ENCODE data around the gene TEDC1.
A peak's percentile ranks its signal among the peaks of the same experiment; 100 is the strongest.

The TEDC1 gene

DNA sequence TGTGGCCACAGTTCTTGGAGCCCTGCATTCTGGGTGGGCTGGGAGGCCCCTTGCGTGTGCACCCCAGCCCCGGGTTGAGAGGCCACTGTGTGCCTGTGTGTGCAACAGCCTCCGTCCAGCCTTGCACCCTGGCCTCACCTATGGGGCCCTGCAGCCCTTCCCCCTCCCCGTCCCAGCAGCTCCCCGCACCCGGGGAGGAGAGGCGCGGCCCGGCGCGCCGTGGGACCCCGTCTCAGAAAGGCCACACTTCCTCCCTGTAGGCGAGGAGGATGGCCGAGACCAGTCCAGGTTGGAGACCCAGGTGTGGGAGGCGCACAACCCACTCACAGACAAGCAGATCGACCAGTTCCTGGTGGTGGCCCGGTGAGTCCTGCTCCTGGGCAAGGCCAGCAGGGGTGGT is 33.0 kb upstream of the TEDC1 start:
- DNase-seq, result no peak

DNA sequence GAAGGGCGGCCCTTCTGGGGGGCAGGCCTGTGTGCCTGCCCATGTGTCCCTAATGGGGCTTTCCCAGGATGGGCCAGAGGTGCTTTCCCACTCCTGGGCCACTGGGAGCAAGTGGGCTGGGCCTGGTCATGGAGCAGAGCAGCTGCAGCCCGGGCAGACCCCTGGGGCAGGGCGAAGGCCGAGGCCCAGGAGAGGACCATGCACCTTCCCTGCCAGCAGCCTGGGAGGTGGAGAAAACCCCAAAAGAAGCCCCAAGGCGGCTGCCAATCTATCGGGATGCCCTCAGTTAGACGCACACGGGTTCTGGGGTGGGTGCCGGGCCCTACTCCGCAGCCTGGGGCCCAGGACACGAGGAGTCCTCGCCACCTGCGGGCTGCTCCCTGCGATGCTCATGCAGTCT is 32.5 kb upstream of the TEDC1 start:
- no peak for DNase-seq

DNA sequence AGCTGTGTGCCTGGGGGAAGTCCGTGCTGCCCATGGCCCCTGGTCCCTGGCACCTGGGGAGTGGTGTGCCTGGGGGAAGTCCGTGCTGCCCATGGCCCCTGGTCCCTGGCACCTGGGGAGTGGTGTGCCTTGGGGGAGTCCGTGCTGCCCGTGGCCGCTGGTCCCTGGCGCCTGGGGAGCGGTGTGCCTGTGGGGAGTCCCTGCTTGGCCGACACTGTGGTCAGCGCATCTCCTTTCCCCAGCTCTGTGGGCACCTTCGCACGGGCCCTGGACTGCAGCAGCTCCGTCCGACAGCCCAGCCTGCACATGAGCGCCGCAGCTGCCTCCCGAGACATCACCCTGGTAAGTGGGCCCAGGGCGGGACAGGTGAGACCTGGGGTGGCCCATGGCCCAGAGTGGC is 30.9 kb upstream of the TEDC1 start:
- DNase-seq, result no peak

DNA sequence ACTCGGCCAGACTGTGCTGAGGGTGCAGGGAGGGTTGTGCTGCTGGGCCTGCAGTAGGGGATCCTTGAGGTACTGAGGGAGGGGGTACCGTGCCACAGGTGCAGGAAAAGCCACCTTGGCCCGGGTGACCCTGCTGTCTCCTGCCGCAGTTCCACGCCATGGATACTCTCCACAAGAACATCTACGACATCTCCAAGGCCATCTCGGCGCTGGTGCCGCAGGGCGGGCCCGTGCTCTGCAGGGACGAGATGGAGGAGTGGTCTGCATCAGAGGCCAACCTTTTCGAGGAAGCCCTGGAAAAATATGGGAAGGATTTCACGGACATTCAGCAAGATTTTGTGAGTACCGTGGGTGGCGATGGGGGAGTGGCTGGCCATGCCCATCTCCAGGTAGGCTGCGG is 30.4 kb upstream of the TEDC1 start:
- no peak for DNase-seq

DNA sequence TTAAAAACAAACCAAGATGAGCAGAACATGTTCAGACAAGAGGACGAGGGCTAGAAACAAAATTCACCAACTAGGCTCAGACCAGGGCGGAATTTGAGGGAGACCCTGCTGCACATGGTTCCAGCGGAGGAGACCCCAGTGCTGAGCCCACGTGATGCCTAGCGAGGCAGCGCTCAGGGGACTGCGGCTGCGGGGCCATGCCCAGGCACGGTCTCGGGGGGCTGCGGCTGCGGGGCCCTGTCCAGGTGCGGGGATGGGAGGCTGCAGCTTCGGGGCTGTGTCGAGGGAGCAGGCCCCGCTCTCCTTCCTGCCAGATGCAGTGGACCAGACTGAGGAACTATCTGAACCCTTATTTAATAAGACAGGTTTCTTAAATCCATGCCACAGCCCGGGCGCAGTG is 29.1 kb upstream of the TEDC1 start:
- no peak for DNase-seq

DNA sequence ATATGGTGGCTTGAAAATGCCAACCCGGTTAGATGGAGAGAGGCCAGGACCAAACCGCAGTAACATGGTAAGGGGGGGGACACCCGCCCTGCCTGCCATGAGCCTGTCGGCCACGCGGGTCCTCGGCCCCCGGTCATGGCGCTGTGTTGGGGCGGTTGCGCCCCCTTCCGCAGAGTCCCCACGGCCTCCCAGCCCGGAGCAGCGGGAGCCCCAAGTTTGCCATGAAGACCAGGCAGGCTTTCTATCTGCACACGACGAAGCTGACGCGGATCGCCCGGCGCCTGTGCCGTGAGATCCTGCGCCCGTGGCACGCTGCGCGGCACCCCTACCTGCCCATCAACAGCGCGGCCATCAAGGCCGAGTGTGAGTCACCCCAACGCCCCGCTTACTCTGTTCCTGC is 26.5 kb upstream of the TEDC1 start:
- DNase-seq, result no peak

DNA sequence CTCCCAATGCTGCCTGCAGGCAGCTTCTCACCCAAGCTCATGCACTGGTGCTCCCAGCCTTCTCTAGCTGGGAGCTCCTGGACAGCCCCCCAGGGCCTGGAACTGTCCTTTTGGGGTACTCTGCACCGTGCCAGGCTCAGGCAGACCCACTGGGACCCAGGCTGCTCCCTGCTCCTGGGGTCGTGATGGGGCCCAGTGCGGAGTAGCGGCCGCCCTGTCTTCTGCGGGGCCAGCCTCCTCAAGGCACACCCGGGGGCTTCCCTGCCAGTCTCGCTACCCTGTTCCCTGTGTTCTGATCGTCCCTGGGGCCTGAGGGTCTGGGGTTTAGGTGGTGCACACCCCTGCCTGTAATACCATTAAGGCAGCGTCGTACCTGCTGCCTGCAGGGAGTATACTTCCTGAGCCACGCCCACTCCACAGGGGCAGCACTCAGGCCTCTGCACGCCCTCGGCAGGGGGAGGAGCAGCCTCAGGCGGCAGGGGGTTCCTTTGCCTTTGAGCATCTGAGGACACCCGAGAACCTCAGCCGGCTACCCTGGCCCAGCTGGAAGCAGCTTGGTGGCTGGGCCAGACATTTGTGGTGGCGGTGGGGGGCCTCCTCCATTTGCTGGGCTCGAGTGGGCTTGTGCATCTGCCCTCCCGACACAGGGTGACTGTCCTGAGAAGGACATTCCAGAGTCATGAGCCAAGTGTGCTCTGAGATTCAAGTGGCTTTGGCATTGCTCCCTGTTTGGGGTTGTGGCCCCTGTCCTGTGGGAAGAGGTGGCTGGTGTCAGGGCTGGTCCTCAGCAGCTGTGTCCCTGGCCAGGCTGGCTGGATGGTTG is 25.6 kb upstream of the TEDC1 start:
- no peak for DNase-seq

DNA sequence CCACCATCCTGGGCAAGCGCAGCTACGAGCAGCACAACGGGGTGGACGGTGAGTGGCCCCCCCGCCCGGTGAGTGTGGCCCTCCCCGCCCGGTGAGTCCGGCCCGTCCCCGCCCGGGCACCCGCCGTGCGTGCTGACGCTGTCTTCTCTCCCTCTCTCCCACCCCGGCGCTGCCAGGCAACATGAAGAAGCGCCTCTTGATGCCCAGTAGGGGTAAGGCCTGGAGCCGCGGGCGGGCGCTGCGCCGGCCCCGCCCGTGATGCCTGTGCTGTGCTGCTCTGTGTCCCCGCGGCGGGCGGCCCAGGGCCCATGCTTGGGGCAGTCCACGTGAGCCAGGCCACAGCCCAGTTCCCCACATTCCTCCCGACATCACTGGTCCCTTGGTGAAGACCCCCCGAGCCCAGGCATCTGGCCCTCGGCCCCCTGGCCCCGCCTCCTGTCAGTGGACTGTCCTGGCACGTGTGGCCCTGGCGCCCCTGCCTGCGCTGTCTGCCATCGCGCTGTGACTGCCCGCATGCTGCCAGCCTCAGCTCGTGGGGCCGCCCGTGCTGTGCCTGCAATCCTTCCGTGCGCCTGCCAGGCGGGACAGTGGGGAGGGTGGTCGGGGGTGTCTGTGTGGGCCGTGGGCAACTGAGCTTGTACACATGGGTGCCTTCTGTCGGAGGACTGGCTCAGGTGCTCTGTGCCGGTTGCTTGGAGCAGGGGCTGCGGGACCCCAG is 24.4 kb upstream of the TEDC1 start:
- DNase-seq, result no peak

DNA sequence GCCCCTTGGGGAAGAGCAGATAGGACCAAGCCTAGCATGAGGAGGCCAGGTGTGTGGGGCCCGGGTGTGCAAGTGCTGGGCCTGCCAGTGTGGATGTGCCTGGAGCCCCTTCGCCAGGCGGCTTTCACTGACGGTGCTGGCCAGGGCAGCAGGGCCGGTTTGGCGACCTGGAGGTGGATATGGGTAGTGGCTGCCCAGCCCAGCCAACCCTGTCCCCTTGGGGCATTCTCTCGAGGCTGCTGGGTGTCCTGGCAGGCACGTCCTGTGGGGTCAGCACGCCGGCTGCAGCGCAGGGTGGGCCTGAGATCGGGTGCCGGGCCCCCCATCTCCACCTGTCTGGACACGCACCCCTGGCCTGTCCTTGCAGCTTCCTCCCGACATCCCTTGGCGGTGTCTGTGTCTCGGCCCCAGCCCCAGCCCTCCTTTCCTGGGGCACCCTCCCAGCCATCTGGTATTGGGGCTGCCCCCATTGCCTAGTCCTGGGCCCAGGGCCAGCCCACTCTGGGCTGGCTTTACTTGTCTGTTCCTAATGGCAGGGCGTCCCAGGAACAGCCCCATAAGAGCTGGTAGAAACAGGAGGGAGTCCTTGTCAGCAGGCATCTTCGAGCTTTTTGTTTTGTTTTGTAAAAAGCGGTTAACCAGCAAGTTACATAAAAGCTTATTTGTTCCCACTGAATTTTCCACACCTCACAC is 23.7 kb upstream of the TEDC1 start:
- no peak for DNase-seq

DNA sequence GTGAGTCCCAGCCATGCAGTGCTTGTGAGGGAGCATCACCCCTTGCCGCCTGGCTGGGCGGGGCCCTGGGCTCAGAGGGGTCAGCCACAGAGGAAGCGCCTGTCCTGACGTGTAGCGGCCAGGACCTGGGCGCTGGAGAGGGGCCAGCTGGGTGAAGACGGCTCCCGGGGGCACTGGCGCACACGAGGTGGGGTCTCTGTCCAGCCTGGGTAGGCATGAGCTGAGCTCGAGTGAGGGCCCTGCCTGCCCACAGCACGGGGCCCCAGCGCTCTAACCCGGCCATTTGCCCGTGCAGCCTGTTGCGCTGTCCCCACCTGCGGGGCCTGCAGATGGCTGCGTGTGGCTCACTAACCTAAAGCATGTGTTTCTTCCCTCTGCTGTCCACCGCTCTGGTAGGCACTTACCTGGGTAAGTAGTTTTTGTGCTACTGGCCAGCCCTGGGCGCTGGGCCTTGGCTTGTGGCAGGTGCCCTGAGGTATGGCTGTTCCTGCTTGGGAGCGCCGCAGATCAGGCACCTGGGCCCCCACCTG is 23.0 kb upstream of the TEDC1 start:
- DNase-seq, result no peak

DNA sequence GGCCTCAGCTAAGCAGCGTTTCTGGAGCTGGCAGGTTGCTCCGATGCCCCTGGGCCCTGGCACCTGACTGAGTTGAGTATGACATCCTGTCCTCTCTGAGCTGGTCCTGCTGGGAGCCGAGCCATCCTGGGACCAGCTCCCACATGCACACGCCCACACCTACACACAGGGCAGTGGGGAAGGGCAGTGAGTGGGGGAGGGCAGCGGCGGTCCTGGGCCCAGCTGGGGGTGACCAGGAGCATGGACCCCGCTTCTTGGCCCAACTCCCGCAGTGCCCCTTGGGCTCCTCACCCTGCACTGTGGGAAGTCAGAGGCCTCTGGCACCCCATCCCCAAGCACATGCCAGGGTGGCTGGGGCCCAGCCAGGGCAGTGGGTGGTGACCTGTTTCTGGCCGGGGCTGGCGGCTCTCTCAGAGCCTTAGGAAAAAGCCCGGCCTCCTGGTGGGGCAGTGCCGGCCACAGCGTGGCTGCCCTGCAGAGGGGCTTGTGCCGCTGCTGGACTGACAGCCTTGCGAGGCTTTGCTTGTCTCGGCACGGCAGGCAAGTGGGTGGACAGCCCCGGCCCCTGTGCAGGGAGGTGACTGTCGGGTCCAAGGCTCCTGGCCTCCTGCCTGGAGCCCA is 22.3 kb upstream of the TEDC1 start:
- no peak for DNase-seq

DNA sequence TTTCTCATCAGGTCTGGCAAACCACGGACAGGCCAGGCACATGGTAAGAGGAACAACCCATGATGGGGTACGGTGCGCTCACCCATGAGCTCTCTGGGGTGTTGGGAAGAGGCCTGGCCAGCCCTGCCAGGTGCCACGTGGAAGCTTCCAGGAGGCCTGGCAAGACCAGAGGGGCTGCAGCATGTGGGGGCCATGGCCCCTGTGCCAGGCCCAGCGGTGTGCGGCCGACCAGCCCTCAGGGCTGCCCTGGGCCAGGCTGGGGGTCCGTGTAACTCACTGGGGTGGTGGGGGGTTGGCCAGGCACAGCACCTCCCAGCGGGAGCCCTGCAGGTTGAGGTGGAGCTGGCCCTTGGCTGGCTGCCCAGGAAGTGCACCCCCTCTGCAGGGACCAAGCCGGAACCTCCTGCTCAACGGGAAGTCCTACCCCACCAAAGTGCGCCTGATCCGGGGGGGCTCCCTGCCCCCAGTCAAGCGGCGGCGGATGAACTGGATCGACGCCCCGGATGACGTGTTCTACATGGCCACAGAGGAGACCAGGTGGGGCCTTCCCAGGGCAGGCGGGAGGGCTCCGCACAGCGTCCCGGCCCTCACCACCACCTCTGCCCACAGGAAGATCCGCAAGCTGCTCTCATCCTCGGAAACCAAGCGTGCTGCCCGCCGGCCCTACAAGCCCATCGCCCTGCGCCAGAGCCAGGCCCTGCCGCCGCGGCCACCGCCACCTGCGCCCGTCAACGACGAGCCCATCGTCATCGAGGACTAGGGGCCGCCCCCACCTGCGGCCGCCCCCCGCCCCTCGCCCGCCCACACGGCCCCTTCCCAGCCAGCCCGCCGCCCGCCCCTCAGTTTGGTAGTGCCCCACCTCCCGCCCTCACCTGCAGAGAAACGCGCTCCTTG is 21.3 kb upstream of the TEDC1 start:
- DNase-seq, result no peak

DNA sequence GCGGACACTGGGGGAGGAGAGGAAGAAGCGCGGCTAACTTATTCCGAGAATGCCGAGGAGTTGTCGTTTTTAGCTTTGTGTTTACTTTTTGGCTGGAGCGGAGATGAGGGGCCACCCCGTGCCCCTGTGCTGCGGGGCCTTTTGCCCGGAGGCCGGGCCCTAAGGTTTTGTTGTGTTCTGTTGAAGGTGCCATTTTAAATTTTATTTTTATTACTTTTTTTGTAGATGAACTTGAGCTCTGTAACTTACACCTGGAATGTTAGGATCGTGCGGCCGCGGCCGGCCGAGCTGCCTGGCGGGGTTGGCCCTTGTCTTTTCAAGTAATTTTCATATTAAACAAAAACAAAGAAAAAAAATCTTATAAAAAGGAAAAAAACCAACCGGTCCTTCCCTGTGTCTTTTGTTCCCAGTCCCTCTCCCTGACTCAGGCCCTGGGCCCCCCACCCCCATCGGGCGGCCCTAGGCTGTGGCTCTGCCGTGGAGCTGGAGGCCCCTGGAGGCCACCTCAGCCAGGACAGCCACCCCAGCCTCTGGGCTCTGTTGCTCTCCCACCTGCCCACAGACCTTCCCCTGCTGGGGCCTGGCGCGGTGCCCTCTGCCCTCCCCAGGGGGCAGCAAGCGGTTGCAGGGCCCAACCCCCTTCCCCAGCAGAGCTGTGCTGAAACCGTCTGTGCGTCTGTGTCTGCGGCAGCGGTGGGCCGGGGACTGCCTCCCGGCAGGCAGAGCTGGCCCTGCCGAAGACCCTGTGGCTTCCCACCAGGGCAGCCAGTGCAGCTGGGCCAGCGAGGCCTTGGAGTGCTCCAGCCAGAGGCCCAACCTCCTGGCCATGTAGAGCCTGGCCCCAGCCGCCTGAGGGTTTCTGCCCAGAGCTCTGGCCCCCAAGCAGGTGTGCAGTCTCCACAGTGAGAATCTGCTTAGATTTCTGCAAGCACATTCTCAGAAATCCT is 20.4 kb upstream of the TEDC1 start:
- no peak for DNase-seq

DNA sequence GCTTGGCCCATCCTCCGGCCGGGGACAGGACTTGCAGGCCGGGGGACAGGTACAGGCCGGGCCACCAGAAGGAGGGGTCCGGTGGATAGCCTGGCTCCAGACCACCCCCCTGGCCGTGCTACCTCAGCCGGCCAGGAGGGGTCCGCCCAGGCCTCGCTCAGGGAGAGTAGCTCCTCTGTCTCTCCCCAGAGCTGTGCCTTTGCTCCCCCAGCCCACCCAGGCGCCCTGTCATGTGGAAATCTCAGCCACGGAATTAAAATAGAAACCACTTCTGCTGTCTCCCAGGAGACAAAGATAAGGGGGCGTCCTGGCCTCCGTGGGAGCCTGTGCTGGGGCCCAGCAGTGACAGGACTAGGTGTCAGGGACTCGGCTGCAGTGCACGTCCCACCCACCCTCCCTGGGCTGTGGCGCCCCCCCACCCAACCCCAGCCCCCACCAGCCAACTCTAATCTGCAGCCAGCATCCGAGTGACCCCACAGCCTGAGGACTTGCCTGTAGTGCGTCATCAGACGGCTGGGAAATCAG is 19.7 kb upstream of the TEDC1 start:
- no peak for DNase-seq

DNA sequence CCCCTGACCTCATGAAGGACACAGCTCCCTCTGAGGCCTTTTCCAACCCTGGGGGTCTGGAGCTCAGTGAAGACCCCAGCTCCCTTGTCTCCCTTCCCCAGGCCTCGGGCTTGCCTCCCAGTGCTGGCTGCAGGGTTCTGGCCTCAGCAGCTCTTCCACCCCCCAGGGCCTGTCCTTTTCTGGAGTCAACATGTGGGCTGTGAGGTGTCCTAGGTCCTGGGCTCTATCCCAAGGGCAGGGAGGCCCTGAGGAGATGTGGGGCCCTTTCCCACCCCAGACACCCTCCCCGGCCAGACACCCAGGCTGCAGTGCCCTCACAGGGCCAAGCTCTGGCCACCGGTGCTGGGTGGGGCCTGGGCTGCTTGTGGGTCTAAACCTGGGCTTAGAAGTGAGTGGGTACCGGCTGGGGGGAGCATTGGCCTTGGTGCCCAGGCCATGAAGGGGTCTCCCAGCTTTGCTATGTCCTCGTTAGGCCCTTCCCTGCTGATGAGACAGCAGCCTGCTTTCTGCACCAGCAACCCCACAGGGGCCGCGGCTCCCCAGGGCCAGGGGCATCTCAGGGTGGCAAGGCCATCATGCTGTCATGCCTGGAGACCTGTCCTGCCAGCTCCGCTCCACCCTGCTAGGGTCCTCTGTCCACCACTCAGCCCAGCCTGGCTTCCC is 19.1 kb upstream of the TEDC1 start:
- no peak for DNase-seq

DNA sequence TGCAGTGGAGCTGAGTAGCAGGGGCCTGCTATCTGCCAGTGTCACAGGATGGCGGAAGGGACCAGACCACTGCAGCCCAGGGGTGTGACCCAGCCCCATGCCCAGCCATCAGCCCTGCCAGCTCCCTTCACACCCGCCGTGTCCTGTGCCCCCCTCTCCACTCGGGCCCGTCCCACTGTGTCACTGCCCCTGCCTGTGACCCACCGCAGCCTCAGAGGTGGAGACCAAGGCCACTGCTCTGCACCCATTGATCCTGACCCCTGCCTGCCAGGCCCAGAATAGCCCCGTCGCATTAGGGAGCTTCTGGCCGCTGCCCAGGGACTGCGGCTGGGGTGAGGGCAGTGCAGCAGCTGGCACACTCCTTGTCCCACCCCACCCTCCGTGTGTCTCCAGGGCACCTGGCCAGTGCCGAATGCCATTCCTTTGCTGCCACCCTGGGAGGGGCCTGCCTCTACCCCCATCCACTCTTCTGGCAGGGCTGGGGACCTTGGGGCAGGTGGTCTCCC is 18.5 kb upstream of the TEDC1 start:
- no peak for DNase-seq

DNA sequence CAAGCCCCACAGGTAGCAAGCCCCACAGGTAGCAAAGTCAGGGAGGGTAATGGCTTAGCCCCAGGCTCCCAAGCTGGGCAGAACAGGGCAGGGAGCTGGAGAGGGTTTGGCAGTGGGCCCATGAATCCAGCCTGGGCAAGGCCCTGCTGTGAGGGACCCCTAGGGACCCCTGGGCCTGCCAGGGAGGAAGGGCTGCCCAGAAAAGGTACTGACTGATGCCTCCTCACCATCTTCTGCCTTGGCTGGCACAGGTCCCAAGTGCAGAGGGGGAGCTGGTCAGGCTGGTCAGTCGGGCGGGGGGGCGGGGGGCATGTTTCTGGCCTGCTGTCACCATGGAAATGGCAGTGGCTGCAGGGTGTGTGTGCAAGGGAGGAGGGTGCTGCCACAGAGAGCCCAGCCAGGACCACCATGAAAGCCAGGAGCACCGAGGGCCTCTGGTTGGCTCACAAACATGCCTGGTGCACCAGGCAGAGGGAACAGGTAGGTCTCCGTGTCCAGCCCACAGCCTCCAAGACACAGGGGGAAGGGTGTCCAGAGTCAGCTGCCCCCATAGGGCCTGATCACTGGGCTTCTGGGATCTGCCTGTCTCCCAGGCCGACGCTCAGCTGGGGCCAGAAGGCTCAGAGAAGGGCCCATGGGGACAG is 17.9 kb upstream of the TEDC1 start:
- DNase-seq, result no peak

DNA sequence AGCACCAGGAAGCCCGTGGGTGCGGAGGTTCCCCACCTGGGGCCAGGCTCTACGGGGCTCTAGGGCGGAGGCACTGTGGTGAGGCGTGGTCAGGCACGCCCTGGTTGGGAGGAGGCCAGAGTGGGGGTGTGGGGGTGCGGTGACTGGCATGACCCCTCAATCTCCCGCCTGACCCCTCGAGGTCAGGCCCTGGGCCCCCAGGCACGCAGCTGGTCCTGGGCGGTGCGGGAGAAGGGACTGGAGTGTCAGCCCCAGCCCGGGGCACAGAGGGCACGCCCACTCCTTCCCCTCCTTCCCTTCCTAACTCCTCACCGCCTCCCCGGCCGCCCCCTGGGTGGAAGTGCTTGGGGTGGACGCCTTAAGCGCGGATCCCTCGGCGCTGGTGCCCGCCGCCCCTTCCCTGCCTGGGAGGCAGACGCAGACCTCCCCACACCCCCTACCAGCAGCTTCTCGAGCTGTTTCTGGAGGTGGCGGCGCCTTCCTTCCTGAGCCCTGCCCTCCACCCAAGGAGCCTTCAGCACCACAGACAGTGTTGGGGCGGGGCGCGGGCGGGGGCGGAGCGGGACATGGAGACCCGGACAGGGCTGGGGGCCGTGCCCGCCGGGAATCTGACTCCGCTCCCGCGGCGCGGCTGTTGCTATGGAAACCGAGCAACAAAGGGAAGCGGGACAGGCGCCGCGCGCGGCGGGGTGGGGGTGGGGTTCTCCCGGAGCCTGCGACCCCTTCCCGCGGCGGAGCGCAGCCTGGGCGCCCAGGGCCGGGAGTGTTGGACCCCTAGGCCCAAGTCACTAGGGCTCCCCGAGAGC is 17.2 kb upstream of the TEDC1 start:
- DNase-seq, result peak; percentile 73 to 76

All from activated T-cell treated with anti-CD3 and anti-CD28 coated beads, Interleukin-2, amount 50 U/mL, for 48 hours (primary cell).